Measurements from ENCODE around the gene PDLIM5. TPM values are rescaled to one million over a fixed set of nuclear protein-coding genes. Genes with fewer than 3 reads are reported as not detected.

The PDLIM5 gene
- total and polyA plus RNA-seq, 2 of the 8 experiments (the other 6 are each of a cell fraction or from before 2014, with no cell fraction given): 37.3 to 62.1 TPM

GRCh38 chr4:94462572-94462971, 10.8 kb downstream of the PDLIM5 start (continued):
- TF ChIP-seq SIN3A (conservative IDR thresholded peaks at IDR 0.05 in 1 of 2, IDR thresholded peaks at IDR 0.05 in 1 of 2; ENCODE audit: low read depth in 1 of 2, low read length in 2 of 2) (no peak), CREB1 (IDR thresholded peaks at IDR 0.05) (no peak)

Data from H1 (cell line).